Colonic mucosa (tissue), 4 donors: ENCODE results near the gene MB. TPM values are rescaled to one million over a fixed set of nuclear protein-coding genes. Genes with fewer than 3 reads are reported as not detected.

Experiments
- DNase-seq: peaks from one replicate; pipeline ENCODE4 v3.0.0-alpha.2; 2020
- H3K27ac ChIP-seq: fragments of 200-600 bp; one replicate; pipeline ENCODE4 v1.8.0; 2021
- H3K27me3 ChIP-seq: fragments of 200-600 bp; one replicate; pipeline ENCODE4 v1.8.0; 2021
- H3K36me3 ChIP-seq: fragments of 200-600 bp; one replicate; pipeline ENCODE4 v1.8.0; 2021
- H3K4me1 ChIP-seq: fragments of 200-600 bp; one replicate; pipeline ENCODE4 v1.8.0; 2021; ENCODE audit warnings: mild to moderate bottlenecking
- H3K4me3 ChIP-seq: fragments of 200-600 bp; one replicate; pipeline ENCODE4 v1.8.0; 2021
- H3K9ac ChIP-seq, 2 donors: one replicate each; pipeline ENCODE4 v1.7.0; 2013; ENCODE audit warnings: control low read depth in 2 of 2, low read depth in 2 of 2, low read length in 2 of 2
- H3K9me3 ChIP-seq: fragments of 200-600 bp; one replicate; pipeline ENCODE4 v1.8.0; 2021
- CTCF ChIP-seq: fragments of 200-600 bp; IDR thresholded peaks from one replicate; pipeline ENCODE4 v1.8.0; 2022; ENCODE audit warnings: antibody characterized with exemption, mild to moderate bottlenecking
- intact Hi-C: fragments of 100-400 bp; cut with DNase I; formaldehyde crosslinking; loops from one replicate; pipeline ENCODE4 v1.14.1; 2022
- total RNA-seq, 2 donors: library from RNA; stranded (reverse); fragmentation: NEBNext Ultra II Directional in 1 of 2; extraction: Animal tissue kit (Norgen Biotek cat#: 25700) in 1 of 2; gene quantifications; one replicate each; pipeline ENCODE4 v1.2.1, GENCODE V29; 2021
- donor health status: healthy.
- donor health status: DM: no; HTN: no; CAD: no.
- donor health status: DM: no; HTN: no; CAD: no.

Gene MB
- total RNA-seq, 2 donors from 2014 or later: 2.9 to 8.8 TPM

DNA sequence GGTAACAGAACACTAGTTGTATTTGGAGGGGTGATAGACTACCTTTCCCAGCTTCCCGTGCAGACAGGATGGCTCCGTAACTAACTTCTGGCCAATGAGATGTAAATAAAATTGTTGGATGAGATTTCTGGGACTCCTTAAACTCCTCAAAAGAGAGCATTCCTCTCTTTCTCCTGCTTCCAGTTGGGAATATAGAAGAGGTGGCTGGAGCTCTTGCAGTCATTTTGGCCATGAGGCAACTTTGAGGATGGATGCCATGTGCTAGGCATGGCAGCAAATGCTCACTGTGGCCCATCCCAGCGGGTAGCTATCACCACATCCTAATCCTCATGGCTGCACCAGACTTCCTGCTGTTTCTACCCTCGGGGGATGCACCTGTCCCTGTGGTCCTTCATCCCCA is 7.4 kb downstream of the MB start:
- no peak for TF ChIP-seq CTCF
- H3K27ac ChIP-seq: no peak overlapping the region
- H3K36me3 ChIP-seq: no peaks in the 10 kb centered on the region
- no peaks in the 10 kb centered on the region for H3K4me1 ChIP-seq
- H3K9ac ChIP-seq: no peak overlapping the region
- DNase-seq: no peak
- H3K4me3 ChIP-seq: no peak overlapping the region
- H3K27me3 ChIP-seq: no peaks in the 10 kb centered on the region
- intact Hi-C loops: no loop called here
- no peaks in the 10 kb centered on the region for H3K9me3 ChIP-seq

DNA sequence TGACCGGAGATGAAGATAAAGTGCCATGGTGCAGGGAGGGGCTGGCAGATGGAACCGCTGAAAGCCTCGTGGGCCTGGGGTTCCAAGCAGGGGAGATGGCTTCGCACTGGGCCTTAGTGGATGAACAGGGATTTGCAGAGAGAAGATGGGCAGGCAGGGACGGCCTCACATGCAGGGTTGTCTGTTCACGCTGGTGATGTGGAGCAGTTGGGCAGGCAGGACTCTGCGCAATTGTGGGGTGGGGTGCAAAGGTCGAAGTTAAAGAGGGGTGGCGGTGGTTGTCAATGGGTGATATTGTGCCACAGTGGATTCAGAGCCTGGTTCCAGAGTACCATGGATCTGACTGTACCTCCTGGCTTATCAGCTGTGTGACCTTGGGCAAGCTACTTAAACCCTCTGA is 7.9 kb downstream of the MB start:
- no peak for TF ChIP-seq CTCF
- H3K36me3 ChIP-seq: no peaks in the 10 kb centered on the region
- H3K27ac ChIP-seq: no peak overlapping the region
- no peaks in the 10 kb centered on the region for H3K9me3 ChIP-seq
- no peaks in the 10 kb centered on the region for H3K4me1 ChIP-seq
- H3K9ac ChIP-seq: no peak overlapping the region
- DNase-seq: no peak
- intact Hi-C loops: no loop called here
- H3K4me3 ChIP-seq: no peak overlapping the region
- H3K27me3 ChIP-seq: no peaks in the 10 kb centered on the region

DNA sequence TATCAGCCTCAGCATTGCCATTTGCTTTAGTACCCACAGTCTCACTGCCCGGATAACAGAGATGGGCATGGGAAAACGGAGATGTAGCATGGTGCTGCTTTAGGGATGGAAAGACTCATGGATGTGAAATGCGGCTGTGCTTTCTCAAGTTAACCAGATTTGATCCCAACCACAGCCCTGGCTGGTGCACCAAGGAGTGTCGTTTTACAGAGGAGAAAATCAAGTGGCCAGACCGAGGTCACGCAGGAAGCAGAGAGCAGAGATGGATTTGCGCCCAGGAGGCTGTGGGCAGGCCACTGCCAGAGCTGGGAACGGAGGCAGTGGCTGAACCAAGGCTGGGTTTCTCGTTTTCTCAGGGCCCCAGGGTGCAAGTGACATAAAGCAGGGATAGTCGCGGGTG is 9.0 kb downstream of the MB start:
- no peak for DNase-seq
- Histone ChIP-seq H3K9ac (no peak overlapping the region), H3K9me3 (no peaks in the 10 kb centered on the region), H3K36me3 (no peaks in the 10 kb centered on the region), H3K4me3 (no peak overlapping the region), H3K27me3 (no peaks in the 10 kb centered on the region), H3K4me1 (no peaks in the 10 kb centered on the region), H3K27ac (no peak overlapping the region)
- TF ChIP-seq CTCF: no peak
- intact Hi-C loops: no loop called here

DNA sequence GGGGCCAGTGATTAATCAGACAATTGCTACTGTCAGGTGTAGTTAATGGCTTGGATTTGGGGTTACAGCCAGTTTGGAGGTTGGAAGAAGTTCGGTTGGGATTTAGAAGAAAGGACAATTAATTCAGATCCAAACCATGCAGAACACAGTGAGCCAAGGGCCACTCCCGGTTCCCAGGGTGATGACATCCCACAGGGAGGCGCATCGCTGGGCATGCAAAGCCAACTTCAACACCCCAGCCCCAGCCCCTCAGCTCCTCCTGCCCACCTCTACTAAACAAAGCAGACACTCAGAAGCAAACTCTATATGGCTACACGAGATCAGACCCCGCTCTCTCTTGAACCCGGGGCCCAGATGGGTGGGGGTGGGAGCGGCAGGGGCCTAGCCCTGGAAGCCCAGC is 10.2 kb downstream of the MB start:
- Histone ChIP-seq H3K27ac (no peak overlapping the region), H3K4me1 (no peaks in the 10 kb centered on the region), H3K36me3 (no peaks in the 10 kb centered on the region), H3K9ac (no peak overlapping the region), H3K27me3 (no peaks in the 10 kb centered on the region), H3K4me3 (no peak overlapping the region), H3K9me3 (no peaks in the 10 kb centered on the region)
- DNase-seq: no peak
- intact Hi-C loops: no loop called here
- TF ChIP-seq CTCF: no peak

- Histone ChIP-seq H3K27ac (no peak overlapping the region), H3K4me3 (no peak overlapping the region), H3K9me3 (no peaks in the 10 kb centered on the region), H3K4me1 (no peaks in the 10 kb centered on the region), H3K36me3 (no peaks in the 10 kb centered on the region), H3K27me3 (no peaks in the 10 kb centered on the region), H3K9ac (no peak overlapping the region)
- DNase-seq: no peak
- no peak for TF ChIP-seq CTCF
- intact Hi-C loops: no loop called here
Observed at GRCh38 chr22:35605851-35606481, 11.2 kb downstream of the MB start.

- Histone ChIP-seq H3K4me1 (no peaks in the 10 kb centered on the region), H3K9me3 (no peaks in the 10 kb centered on the region), H3K36me3 (no peaks in the 10 kb centered on the region), H3K9ac (no peak overlapping the region), H3K27ac (no peak overlapping the region), H3K27me3 (no peaks in the 10 kb centered on the region), H3K4me3 (no peak overlapping the region)
- no peak for TF ChIP-seq CTCF
- intact Hi-C loops: no loop called here
- no peak for DNase-seq
Observed at GRCh38 chr22:35605369-35605680, 11.8 kb downstream of the MB start.
